Measurements from ENCODE around the gene MNX1.

The MNX1 gene

GRCh38 chr7:156966387-156966786, 44.1 kb downstream of the MNX1 start:
- no peak overlapping the region for H3K4me3 ChIP-seq (ENCODE audit: low read depth, low read length)
- DNase-seq (ENCODE audit: low read depth): no peak
- no peak for TF ChIP-seq CTCF (IDR thresholded peaks at IDR 0.05; ENCODE audit: low read depth, low read length, missing control alignments)

- TF ChIP-seq CTCF (IDR thresholded peaks at IDR 0.05; ENCODE audit: low read depth, low read length, missing control alignments): no peak
Observed at GRCh38 chr7:156964971-156965370, 45.5 kb downstream of the MNX1 start.

GRCh38 chr7:156963472-156963871, 47.0 kb downstream of the MNX1 start:
- DNase-seq (ENCODE audit: low read depth): no peak

More at GRCh38 chr7:156964971-156965370, 45.5 kb downstream of the MNX1 start:
- H3K4me3 ChIP-seq (ENCODE audit: low read depth, low read length): no peak overlapping the region
- DNase-seq (ENCODE audit: low read depth): no peak

GRCh38 chr7:156962897-156963296, 47.6 kb downstream of the MNX1 start:
- H3K4me3 ChIP-seq (ENCODE audit: low read depth, low read length): no peak overlapping the region
- no peak for TF ChIP-seq CTCF (IDR thresholded peaks at IDR 0.05; ENCODE audit: low read depth, low read length, missing control alignments)
- DNase-seq (ENCODE audit: low read depth): no peak

More at GRCh38 chr7:156963472-156963871, 47.0 kb downstream of the MNX1 start:
- no peak for TF ChIP-seq CTCF (IDR thresholded peaks at IDR 0.05; ENCODE audit: low read depth, low read length, missing control alignments)
- H3K4me3 ChIP-seq (ENCODE audit: low read depth, low read length): no peak overlapping the region

- H3K4me3 ChIP-seq (ENCODE audit: low read depth, low read length): no peak overlapping the region
- no peak for DNase-seq (ENCODE audit: low read depth)
- no peak for TF ChIP-seq CTCF (IDR thresholded peaks at IDR 0.05; ENCODE audit: low read depth, low read length, missing control alignments)
Observed at GRCh38 chr7:156962145-156962544, 48.3 kb downstream of the MNX1 start.

- DNase-seq (ENCODE audit: low read depth): no peak
- no peak overlapping the region for H3K4me3 ChIP-seq (ENCODE audit: low read depth, low read length)
- no peak for TF ChIP-seq CTCF (IDR thresholded peaks at IDR 0.05; ENCODE audit: low read depth, low read length, missing control alignments)
Observed at GRCh38 chr7:156956727-156957126, 53.7 kb downstream of the MNX1 start.

- no peak overlapping the region for H3K4me3 ChIP-seq (ENCODE audit: low read depth, low read length)
- no peak for DNase-seq (ENCODE audit: low read depth)
- TF ChIP-seq CTCF (IDR thresholded peaks at IDR 0.05; ENCODE audit: low read depth, low read length, missing control alignments): no peak
Observed at GRCh38 chr7:156954941-156955340, 55.5 kb downstream of the MNX1 start.
